Type B pancreatic cell (in vitro differentiated cells): Measurements from ENCODE around the gene GPR4. TPM values are rescaled to one million over a fixed set of nuclear protein-coding genes. Genes with fewer than 3 reads are reported as not detected.

Experiments
- DNase-seq: peaks from one replicate; pipeline ENCODE4 v3.0.0; 2021; ENCODE audit warnings: mixed read lengths; ENCODE audit not compliant: unreplicated experiment; ENCODE audit errors: extremely low spot score
- H3K27ac Mint-ChIP-seq: 2 replicates; pipeline ENCODE4 v1.8.0; 2021; ENCODE audit warnings: mild to moderate bottlenecking, mixed read lengths
- H3K27me3 Mint-ChIP-seq: 2 replicates; pipeline ENCODE4 v1.8.0; 2021; ENCODE audit warnings: mixed read lengths
- H3K36me3 Mint-ChIP-seq: 2 replicates; pipeline ENCODE4 v1.8.0; 2021; ENCODE audit warnings: mixed read lengths
- H3K4me1 Mint-ChIP-seq: one replicate; pipeline ENCODE4 v1.8.0; 2021; ENCODE audit warnings: mixed read lengths; ENCODE audit not compliant: unreplicated experiment
- H3K4me3 Mint-ChIP-seq: 2 replicates; pipeline ENCODE4 v1.8.0; 2021; ENCODE audit warnings: mild to moderate bottlenecking, mixed read lengths
- H3K9me3 Mint-ChIP-seq: 2 replicates; pipeline ENCODE4 v1.8.0; 2021; ENCODE audit warnings: mixed read lengths
- CTCF ChIP-seq: fragments of 200-600 bp; sonication (generic); conservative IDR thresholded peaks from 2 replicates; pipeline ENCODE4 v1.5.0; 2021; ENCODE audit warnings: antibody characterized with exemption, mild to moderate bottlenecking
- total RNA-seq: library from RNA; stranded (reverse); gene quantifications from 2 replicates; pipeline ENCODE4 v1.2.1, GENCODE V29; 2021; ENCODE audit warnings: low replicate concordance

The GPR4 gene
- total RNA-seq, 1 donor from 2014 or later: not detected

DNA sequence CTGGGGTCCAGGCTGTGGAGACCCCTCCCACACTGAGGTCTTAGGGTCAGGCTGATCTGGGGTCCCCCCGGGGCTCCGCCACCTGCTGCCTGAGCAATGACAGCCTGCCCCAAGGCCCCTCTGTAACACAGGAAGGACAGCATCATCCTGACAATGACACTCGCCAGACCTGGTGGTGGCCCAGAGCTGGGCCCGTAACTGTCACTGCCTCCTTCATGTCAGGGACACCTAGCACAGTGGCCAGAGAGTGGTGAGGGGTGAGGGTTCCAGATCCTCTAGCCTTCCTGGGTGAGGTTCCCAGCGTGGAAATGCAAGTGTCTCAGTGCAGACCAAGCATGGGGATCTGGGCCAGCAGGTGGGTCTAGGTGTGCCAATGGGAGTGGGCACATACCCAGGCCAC, 45.2 kb downstream of the GPR4 start:
- Mint-ChIP-seq H3K4me1 (peaks cover 14% of the 10 kb centered on the region), H3K27me3 (no peaks in the 10 kb centered on the region), H3K4me3 (no peak overlapping the region), H3K27ac (no peak overlapping the region), H3K36me3 (no peaks in the 10 kb centered on the region), H3K9me3 (no peaks in the 10 kb centered on the region)
- DNase-seq: no peak
- no peak for TF ChIP-seq CTCF

GRCh38 chr19:45554481-45554880, 47.5 kb downstream of the GPR4 start:
- Mint-ChIP-seq H3K27ac (no peak overlapping the region), H3K4me1 (peaks cover 11% of the 10 kb centered on the region), H3K4me3 (no peak overlapping the region), H3K36me3 (no peaks in the 10 kb centered on the region), H3K9me3 (no peaks in the 10 kb centered on the region), H3K27me3 (no peaks in the 10 kb centered on the region)
- no peak for TF ChIP-seq CTCF
- no peak for DNase-seq

GRCh38 chr19:45553464-45553863, 48.5 kb downstream of the GPR4 start:
- H3K36me3 Mint-ChIP-seq: no peaks in the 10 kb centered on the region
- H3K27me3 Mint-ChIP-seq: no peaks in the 10 kb centered on the region
- no peaks in the 10 kb centered on the region for H3K9me3 Mint-ChIP-seq
- no peak for DNase-seq
- no peak for TF ChIP-seq CTCF
- H3K4me3 Mint-ChIP-seq: no peak overlapping the region
- no peak overlapping the region for H3K27ac Mint-ChIP-seq
- H3K4me1 Mint-ChIP-seq: peaks cover 9% of the 10 kb centered on the region

DNA sequence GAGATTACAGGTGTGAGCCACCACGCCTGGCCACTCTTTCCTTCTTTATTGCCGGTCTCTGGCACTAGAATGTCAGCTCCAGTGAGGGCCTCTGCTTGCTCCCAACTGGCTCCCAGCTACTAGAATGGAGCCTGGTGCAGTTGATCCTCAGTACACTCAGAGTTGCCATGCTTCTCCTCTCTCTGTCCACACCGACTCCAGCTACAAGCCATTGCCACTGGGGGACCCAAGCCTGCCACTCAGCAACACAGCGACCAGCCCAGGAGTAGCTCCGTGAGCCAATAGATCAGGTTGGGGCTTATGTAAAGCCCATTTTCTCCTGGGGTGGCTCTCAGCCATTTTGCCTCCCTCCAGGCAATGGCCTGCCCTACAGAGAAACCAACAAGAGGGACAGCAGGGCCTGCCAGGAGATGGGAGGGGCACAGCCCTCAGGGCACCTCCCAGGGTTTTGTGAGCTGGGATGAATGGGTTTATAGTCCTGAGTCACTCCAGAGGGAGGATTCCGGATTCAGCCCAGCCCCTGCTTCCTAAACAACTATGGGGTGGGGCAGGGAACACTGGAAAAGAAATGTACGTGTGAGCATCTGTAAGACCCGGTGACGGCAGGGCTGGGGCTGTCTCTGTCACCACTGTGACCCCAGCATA, 53.9 kb downstream of the GPR4 start:
- H3K4me1 Mint-ChIP-seq: peaks cover 6% of the 10 kb centered on the region
- no peak overlapping the region for H3K4me3 Mint-ChIP-seq
- H3K27me3 Mint-ChIP-seq: no peaks in the 10 kb centered on the region
- H3K9me3 Mint-ChIP-seq: no peaks in the 10 kb centered on the region
- H3K27ac Mint-ChIP-seq: no peak overlapping the region
- H3K36me3 Mint-ChIP-seq: no peaks in the 10 kb centered on the region
- TF ChIP-seq CTCF: no peak
- DNase-seq: no peak

- TF ChIP-seq CTCF: no peak
- Mint-ChIP-seq H3K4me3 (no peak overlapping the region), H3K27me3 (no peaks in the 10 kb centered on the region), H3K27ac (no peak overlapping the region), H3K9me3 (no peaks in the 10 kb centered on the region), H3K36me3 (no peaks in the 10 kb centered on the region), H3K4me1 (peaks cover 6% of the 10 kb centered on the region)
- DNase-seq: no peak
Measured at GRCh38 chr19:45547211-45547770, 54.7 kb downstream of the GPR4 start.
